ENCODE results near the gene TOMM20.

Gene TOMM20

GRCh38 chr1:235134171-235134570 lies 5.5 kb upstream of the TOMM20 start:
- no peak overlapping the region for H3K9ac ChIP-seq (ENCODE audit: low read length)
- no peak overlapping the region for H3K4me3 ChIP-seq (ENCODE audit: low read depth, low read length)
- peaks cover 70% of the 10 kb centered on the region for H3K36me3 ChIP-seq (ENCODE audit: control insufficient read depth, insufficient read depth, low read length)
- H3K9me3 ChIP-seq (ENCODE audit: control insufficient read depth, insufficient read depth, low read depth, low read length): no peaks in the 10 kb centered on the region
- H3K4me1 ChIP-seq (ENCODE audit: control insufficient read depth, insufficient read depth, low read length): peaks cover 8% of the 10 kb centered on the region; the same call in 1 of the 2 replicates
- no peak overlapping the region for H3K27ac ChIP-seq (ENCODE audit: low read depth, low read length)
- no peaks in the 10 kb centered on the region for H3K27me3 ChIP-seq (ENCODE audit: control insufficient read depth, insufficient read depth, low read length)

- Histone ChIP-seq H3K4me1 (ENCODE audit: control insufficient read depth, insufficient read depth, low read length) (peaks cover 10% of the 10 kb centered on the region; the same call in 1 of the 2 replicates), H3K27me3 (ENCODE audit: control insufficient read depth, insufficient read depth, low read length) (no peaks in the 10 kb centered on the region), H3K4me3 (ENCODE audit: low read depth, low read length) (no peak overlapping the region), H3K9ac (ENCODE audit: low read length) (no peak overlapping the region), H3K27ac (ENCODE audit: low read depth, low read length) (no peak overlapping the region), H3K36me3 (ENCODE audit: control insufficient read depth, insufficient read depth, low read length) (peaks cover 64% of the 10 kb centered on the region), H3K9me3 (ENCODE audit: control insufficient read depth, insufficient read depth, low read depth, low read length) (no peaks in the 10 kb centered on the region)
These were observed 4.4 kb upstream of the TOMM20 start for GRCh38 chr1:235133086-235133485.

GRCh38 chr1:235131961-235132360 lies 3.3 kb upstream of the TOMM20 start:
- Histone ChIP-seq H3K27me3 (ENCODE audit: control insufficient read depth, insufficient read depth, low read length) (no peaks in the 10 kb centered on the region), H3K9ac (ENCODE audit: low read length) (no peak overlapping the region), H3K27ac (ENCODE audit: low read depth, low read length) (no peak overlapping the region), H3K36me3 (ENCODE audit: control insufficient read depth, insufficient read depth, low read length) (peaks cover 59% of the 10 kb centered on the region), H3K9me3 (ENCODE audit: control insufficient read depth, insufficient read depth, low read depth, low read length) (no peaks in the 10 kb centered on the region), H3K4me1 (ENCODE audit: control insufficient read depth, insufficient read depth, low read length) (peaks cover 10% of the 10 kb centered on the region; the same call in 1 of the 2 replicates), H3K4me3 (ENCODE audit: low read depth, low read length) (no peak overlapping the region)

- H3K36me3 ChIP-seq (ENCODE audit: control insufficient read depth, insufficient read depth, low read length): peaks cover 58% of the 10 kb centered on the region
- no peaks in the 10 kb centered on the region for H3K27me3 ChIP-seq (ENCODE audit: control insufficient read depth, insufficient read depth, low read length)
- no peak overlapping the region for H3K4me3 ChIP-seq (ENCODE audit: low read depth, low read length)
- H3K27ac ChIP-seq (ENCODE audit: low read depth, low read length): no peak overlapping the region
- H3K9ac ChIP-seq (ENCODE audit: low read length): no peak overlapping the region
- H3K4me1 ChIP-seq (ENCODE audit: control insufficient read depth, insufficient read depth, low read length): peaks cover 10% of the 10 kb centered on the region; the same call in 1 of the 2 replicates
- H3K9me3 ChIP-seq (ENCODE audit: control insufficient read depth, insufficient read depth, low read depth, low read length): no peaks in the 10 kb centered on the region
These were observed 2.2 kb upstream of the TOMM20 start for GRCh38 chr1:235130766-235131270.

GRCh38 chr1:235129774-235130570 lies 1.3 kb upstream of the TOMM20 start:
- Histone ChIP-seq H3K4me1 (ENCODE audit: control insufficient read depth, insufficient read depth, low read length) (peaks cover 10% of the 10 kb centered on the region; the same call in 1 of the 2 replicates), H3K4me3 (ENCODE audit: low read depth, low read length) (no peak overlapping the region), H3K9me3 (ENCODE audit: control insufficient read depth, insufficient read depth, low read depth, low read length) (no peaks in the 10 kb centered on the region), H3K27me3 (ENCODE audit: control insufficient read depth, insufficient read depth, low read length) (no peaks in the 10 kb centered on the region), H3K36me3 (ENCODE audit: control insufficient read depth, insufficient read depth, low read length) (peaks cover 50% of the 10 kb centered on the region), H3K27ac (ENCODE audit: low read depth, low read length) (peak overlapping the region; percentile 9; the same call in 1 of the 2 replicates), H3K9ac (ENCODE audit: low read length) (no peak overlapping the region)

- Histone ChIP-seq H3K36me3 (ENCODE audit: control insufficient read depth, insufficient read depth, low read length) (peaks cover 53% of the 10 kb centered on the region), H3K27me3 (ENCODE audit: control insufficient read depth, insufficient read depth, low read length) (no peaks in the 10 kb centered on the region), H3K9me3 (ENCODE audit: control insufficient read depth, insufficient read depth, low read depth, low read length) (no peaks in the 10 kb centered on the region), H3K4me1 (ENCODE audit: control insufficient read depth, insufficient read depth, low read length) (peaks cover 14% of the 10 kb centered on the region; the same call in 1 of the 2 replicates), H3K27ac (ENCODE audit: low read depth, low read length) (peak overlapping the region; percentile 96), H3K9ac (ENCODE audit: low read length) (peak overlapping the region; percentile 100), H3K4me3 (ENCODE audit: low read depth, low read length) (peak overlapping the region; percentile 95)
These were observed 743 bp downstream of the TOMM20 start for GRCh38 chr1:235127732-235128455.

- peaks cover 55% of the 10 kb centered on the region for H3K36me3 ChIP-seq (ENCODE audit: control insufficient read depth, insufficient read depth, low read length)
- H3K27ac ChIP-seq (ENCODE audit: low read depth, low read length): peak overlapping the region; percentile 96
- peak overlapping the region; percentile 100 for H3K9ac ChIP-seq (ENCODE audit: low read length)
- H3K9me3 ChIP-seq (ENCODE audit: control insufficient read depth, insufficient read depth, low read depth, low read length): no peaks in the 10 kb centered on the region
- peaks cover 14% of the 10 kb centered on the region; the same call in 1 of the 2 replicates for H3K4me1 ChIP-seq (ENCODE audit: control insufficient read depth, insufficient read depth, low read length)
- no peaks in the 10 kb centered on the region for H3K27me3 ChIP-seq (ENCODE audit: control insufficient read depth, insufficient read depth, low read length)
- peak overlapping the region; percentile 95 for H3K4me3 ChIP-seq (ENCODE audit: low read depth, low read length)
These were observed 1.4 kb downstream of the TOMM20 start for GRCh38 chr1:235127203-235127602.

GRCh38 chr1:235124665-235125064 lies 4.0 kb downstream of the TOMM20 start:
- H3K9ac ChIP-seq (ENCODE audit: low read length): no peak overlapping the region
- no peak overlapping the region for H3K27ac ChIP-seq (ENCODE audit: low read depth, low read length)
- peaks cover 72% of the 10 kb centered on the region for H3K36me3 ChIP-seq (ENCODE audit: control insufficient read depth, insufficient read depth, low read length)
- H3K27me3 ChIP-seq (ENCODE audit: control insufficient read depth, insufficient read depth, low read length): no peaks in the 10 kb centered on the region
- peaks cover 8% of the 10 kb centered on the region; the same call in 1 of the 2 replicates for H3K4me1 ChIP-seq (ENCODE audit: control insufficient read depth, insufficient read depth, low read length)
- H3K4me3 ChIP-seq (ENCODE audit: low read depth, low read length): no peak overlapping the region
- no peaks in the 10 kb centered on the region for H3K9me3 ChIP-seq (ENCODE audit: control insufficient read depth, insufficient read depth, low read depth, low read length)

- Histone ChIP-seq H3K36me3 (ENCODE audit: control insufficient read depth, insufficient read depth, low read length) (peaks cover 77% of the 10 kb centered on the region), H3K27me3 (ENCODE audit: control insufficient read depth, insufficient read depth, low read length) (no peaks in the 10 kb centered on the region), H3K9ac (ENCODE audit: low read length) (no peak overlapping the region), H3K4me1 (ENCODE audit: control insufficient read depth, insufficient read depth, low read length) (peaks cover 5% of the 10 kb centered on the region; the same call in 1 of the 2 replicates), H3K27ac (ENCODE audit: low read depth, low read length) (no peak overlapping the region), H3K9me3 (ENCODE audit: control insufficient read depth, insufficient read depth, low read depth, low read length) (no peaks in the 10 kb centered on the region), H3K4me3 (ENCODE audit: low read depth, low read length) (no peak overlapping the region)
These were observed 4.5 kb downstream of the TOMM20 start for GRCh38 chr1:235124111-235124510.

GRCh38 chr1:235122348-235122747 lies 6.3 kb downstream of the TOMM20 start:
- Histone ChIP-seq H3K4me1 (ENCODE audit: control insufficient read depth, insufficient read depth, low read length) (0 out of 2 replicates have a peak, but pooled peaks cover 3% of the 10 kb centered on the region), H3K36me3 (ENCODE audit: control insufficient read depth, insufficient read depth, low read length) (peaks cover 89% of the 10 kb centered on the region), H3K27ac (ENCODE audit: low read depth, low read length) (no peak overlapping the region), H3K9ac (ENCODE audit: low read length) (no peak overlapping the region), H3K4me3 (ENCODE audit: low read depth, low read length) (no peak overlapping the region), H3K27me3 (ENCODE audit: control insufficient read depth, insufficient read depth, low read length) (no peaks in the 10 kb centered on the region), H3K9me3 (ENCODE audit: control insufficient read depth, insufficient read depth, low read depth, low read length) (no peaks in the 10 kb centered on the region)
